Hematopoietic multipotent progenitor cell (in vitro differentiated cells): ENCODE data around the gene HMCN1. TPM values are rescaled to one million over a fixed set of nuclear protein-coding genes. Genes with fewer than 3 reads are reported as not detected.
A peak's percentile ranks its signal among the peaks of the same experiment; 100 is the strongest.
"Not testable (repeated sequence)": the region's sequence is repeated elsewhere in the genome, so short reads cannot be mapped to it uniquely, and the experiment has no call there.

Experiments
- DNase-seq, 3 donors: peaks; one replicate each; pipeline ENCODE4 v3.0.0-alpha.2; 2011 to 2015; ENCODE audit warnings: low read depth in 2 of 3, low spot score in 2 of 3
- total RNA-seq: library from RNA; depleted of rRNA; stranded (reverse); fragments of >200 nt; gene quantifications from one replicate; pipeline ENCODE4 v1.2.3, GENCODE V29; 2012

Gene HMCN1
- total RNA-seq, 1 donor, result under 0.01 TPM

DNA sequence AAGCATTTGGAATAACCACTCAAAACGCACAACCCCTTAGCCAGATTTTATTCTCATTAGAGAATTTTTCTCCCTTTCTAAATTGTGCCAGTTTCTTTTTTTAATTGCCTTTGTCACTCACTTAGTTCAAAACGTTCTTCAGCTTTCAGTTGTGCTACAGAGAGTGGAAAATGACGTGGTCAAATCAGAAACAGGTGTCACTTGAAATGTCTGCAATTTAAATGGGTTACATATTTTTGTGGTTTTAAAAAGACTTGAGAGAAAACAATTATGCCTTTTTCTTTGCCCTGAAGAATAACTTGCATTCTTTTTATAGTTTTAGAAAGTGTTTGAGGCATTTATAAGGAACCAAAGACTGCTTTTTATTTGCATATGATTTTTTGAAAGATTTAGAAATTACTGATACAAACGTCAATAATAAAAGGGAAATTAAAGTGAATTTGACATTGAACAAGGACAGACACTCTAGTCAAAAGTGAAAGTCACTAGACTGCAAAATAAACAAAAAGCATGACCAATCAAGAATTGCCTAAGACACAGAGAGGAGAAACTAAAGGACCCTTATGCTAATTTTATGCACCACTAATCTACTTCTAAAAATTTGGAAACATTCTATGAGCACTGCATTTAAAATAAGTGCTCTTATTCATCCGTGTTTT, 449.9 kb downstream of the HMCN1 start:
- peak in 1 of 3 donors; percentile 24 for DNase-seq

DNA sequence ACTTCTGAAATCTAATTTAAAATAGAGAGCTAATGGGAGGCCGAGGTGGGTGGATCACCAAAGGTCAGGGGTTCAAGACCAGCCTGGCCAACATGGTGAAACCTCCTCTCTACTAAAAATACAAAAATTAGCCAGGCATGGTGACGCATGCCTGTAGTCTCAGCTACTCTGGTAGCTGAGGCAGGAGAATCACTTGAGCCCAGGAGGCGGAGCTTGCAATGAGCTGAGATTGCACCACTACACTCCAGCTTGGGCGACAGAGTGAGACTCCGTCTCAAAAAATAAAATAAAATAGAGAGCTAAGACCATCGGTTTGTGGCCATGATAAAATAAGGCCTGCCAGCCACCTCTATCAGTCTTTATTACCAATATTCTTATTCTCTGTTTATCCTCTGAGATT, 452.1 kb downstream of the HMCN1 start:
- DNase-seq, result not testable (repeated sequence)

GRCh38 chr1:186187601-186188000, 453.4 kb downstream of the HMCN1 start:
- DNase-seq, result no peak

GRCh38 chr1:186188004-186188539, 453.9 kb downstream of the HMCN1 start:
- DNase-seq, result no peak

- DNase-seq, result no peak
Measured at GRCh38 chr1:186188736-186189135, 454.5 kb downstream of the HMCN1 start.

DNA sequence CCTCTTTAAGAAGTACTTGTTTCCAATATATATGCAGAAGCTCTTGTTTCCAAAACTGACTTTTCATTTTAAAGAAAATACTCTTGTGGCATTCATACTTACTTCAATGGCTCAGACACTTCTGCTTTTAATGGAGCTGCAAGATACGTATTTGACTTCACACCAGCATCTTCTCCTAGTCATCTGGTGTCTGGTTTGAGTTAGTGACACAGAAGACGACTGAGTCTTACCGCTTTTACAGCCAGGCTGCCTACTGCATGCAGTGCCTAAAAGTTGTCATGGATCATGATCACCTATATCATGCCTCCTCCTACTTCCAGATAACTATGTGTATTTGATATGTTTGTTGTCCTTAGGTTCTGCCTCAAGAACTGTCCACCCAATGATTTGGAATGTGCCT, 455.0 kb downstream of the HMCN1 start:
- DNase-seq, result no peak

DNA sequence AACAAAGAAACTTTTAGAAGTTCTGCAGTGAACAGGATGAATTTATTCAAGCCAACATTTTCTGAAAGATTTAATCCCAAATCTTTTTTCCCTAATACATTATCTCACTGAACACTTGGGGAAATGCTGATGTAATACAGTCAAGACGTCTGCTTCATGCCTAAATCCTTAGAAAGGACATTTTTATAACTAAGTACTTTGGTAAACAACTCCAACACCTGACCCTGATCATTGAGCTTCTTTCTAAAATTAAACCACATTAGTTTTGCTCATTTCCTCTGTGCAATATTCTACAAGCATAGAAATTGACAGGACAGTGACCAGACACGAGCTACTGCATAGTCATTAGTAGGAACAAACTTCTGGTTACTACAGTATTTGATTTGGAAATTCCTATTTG, 457.3 kb downstream of the HMCN1 start:
- no peak for DNase-seq

DNA sequence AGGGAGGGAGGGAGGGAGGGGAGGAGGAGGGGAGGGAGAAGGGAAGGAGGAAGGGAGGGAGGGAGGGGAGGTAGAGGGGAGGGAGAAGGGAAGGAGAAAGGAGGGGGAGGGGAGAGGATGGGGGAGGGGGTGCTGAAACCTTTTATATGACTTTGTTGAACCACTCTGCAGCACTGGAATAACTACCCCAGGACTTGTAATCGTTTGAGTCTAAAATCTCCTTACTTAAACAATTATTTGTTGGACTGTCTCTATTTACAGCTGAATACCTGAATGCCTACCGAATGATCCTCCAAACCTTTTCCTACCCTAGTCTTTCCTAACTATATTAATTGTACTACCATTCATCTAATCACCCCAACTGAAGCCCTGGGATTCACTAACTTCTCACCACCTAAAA, 459.0 kb downstream of the HMCN1 start:
- no peak for DNase-seq

DNA sequence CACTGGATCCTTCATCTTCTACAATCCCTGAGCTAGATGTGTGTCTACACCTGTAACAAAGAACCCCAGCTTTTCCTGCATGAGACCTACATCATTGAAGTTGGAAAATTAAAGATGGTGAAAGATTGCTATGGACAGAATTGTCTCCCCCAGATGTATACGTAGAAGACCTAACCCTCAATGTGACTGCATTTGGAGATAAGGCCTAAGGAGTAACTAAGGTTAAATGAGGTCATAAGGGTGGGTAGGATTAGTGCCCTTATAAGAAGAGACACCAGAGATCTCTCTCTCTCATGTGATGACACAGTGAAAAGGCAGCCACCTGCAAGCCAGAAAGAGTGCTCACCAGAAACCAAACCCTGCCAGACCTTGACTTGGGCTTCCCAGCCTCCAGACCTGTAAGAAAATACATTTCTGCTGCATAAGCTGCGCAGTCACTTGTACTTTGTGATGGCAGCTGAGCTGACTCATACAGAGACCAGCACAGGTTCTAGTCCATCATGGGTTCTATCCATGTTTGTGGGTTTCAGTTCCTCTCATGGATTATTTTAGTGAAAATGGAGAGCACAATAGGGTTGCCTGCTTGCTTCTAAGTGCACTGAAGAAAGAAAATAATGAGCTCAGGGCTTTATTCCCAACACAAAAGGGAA, 460.0 kb downstream of the HMCN1 start:
- DNase-seq, result no peak

GRCh38 chr1:186195377-186195931, 461.3 kb downstream of the HMCN1 start:
- DNase-seq, result peak in 2 of 3 donors; percentile 34 to 70

GRCh38 chr1:186202271-186202764, 468.1 kb downstream of the HMCN1 start:
- DNase-seq, result no peak

DNA sequence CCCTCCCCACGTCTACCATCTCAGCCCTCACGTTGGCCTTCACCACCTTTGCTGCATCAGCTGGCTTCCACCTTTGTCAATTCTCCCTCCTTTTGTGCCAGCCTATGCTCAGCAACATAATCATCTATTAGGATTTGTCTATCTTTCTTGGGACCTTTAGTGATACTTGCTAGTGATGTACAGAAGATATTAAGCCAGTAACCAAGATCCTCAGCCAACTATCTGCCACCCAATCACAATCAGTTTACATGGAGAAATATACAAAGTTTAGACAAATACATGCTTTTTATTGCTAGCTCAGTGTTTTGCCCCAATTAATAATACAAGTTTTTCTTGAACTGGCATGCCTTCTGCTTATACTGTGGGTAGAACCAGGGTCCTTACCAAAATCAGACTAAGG, 468.6 kb downstream of the HMCN1 start:
- no peak for DNase-seq

GRCh38 chr1:186206048-186206570, 471.9 kb downstream of the HMCN1 start:
- no peak for DNase-seq

- no peak for DNase-seq
Measured at GRCh38 chr1:186207391-186208085, 473.3 kb downstream of the HMCN1 start.

GRCh38 chr1:186208405-186209129, 474.4 kb downstream of the HMCN1 start:
- DNase-seq, result no peak

GRCh38 chr1:186210258-186210657, 476.1 kb downstream of the HMCN1 start:
- no peak for DNase-seq

DNA sequence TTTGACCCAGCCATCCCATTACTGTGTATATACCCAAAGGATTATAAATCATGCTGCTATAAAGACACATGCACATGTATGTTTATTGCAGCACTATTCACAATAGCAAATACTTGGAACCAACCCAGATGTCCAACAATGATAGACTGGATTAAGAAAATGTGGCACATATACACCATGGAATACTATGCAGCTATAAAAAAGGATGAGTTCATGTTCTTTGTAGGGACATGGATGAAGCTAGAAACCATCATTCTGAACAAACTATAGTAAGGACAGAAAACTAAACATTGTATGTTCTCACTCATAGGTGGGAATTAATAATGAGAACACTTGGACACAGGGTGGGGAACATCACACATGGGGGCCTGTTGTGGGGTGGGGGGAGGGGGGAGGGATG, 477.4 kb downstream of the HMCN1 start:
- DNase-seq, result not testable (repeated sequence)

- peak in 2 of 3 donors; percentile 53 to 75 for DNase-seq
Measured at GRCh38 chr1:186212568-186213224, 478.5 kb downstream of the HMCN1 start.

DNA sequence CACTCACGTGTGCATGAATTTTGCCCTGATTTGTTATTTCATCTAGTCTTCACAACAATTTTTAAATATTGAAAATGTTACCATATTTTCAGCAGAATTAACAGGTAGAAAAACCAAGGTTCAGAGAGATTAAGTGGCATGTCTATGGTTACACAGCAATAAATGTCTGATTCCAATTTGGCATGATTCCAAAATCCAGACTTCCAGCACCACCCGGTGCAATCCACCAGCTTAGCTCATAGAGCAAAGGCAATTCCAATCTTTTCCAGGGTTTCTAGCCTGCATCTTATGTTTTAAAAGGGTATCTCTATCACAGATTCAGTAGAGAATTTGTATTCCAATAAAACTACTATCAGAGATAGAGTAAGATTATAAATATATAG, 479.0 kb downstream of the HMCN1 start:
- DNase-seq, result no peak

DNA sequence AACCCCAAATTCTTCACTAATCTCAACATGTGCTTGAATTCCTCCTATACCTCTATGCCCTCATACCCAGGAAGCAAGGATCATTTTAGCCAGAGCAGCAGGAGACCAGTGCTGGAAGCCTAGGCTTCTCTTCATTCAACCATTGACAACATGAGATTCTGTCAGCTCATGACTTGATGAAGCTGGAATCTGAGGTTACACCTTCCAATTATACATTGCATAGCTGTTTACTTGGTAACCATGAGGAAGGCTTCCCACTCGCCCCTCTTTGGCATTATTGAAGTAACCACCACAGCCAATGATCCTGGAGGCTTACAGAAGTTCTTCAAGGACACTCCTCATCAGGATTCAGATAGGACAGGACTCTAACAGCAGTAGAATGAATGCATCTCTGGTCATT, 480.6 kb downstream of the HMCN1 start:
- DNase-seq, result no peak
